ENCODE results near the gene RNF150.

DNA sequence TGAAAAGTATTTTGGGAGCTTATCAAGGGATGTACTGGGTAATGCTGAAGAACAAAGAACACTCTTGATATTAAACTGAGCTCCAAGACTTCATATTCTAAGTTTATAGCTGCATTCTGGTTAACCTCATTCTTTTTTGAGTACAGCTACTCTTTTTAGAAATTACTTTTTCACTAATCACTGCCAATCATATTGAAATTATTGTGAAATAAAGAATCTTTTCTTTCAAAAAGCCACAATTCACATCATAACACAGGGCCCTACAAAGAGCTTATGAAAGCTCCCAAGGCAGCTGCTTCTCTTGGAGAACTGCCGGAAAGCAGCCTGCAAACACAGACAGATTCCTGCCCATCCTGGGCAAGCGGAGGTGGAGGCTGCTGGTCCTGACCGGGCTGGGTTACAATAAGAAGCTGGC, 121.4 kb downstream of the RNF150 start:
- TF ChIP-seq JUN (IDR thresholded peaks at IDR 0.05; ENCODE audit: low read depth, low read length): no peak
- TF ChIP-seq EGR1 (IDR thresholded peaks at IDR 0.05; ENCODE audit: borderline replicate concordance, low read depth, low read length): no peak

Measured in H1 (cell line).